A549 (cell line): ENCODE data around the gene ASB2. TPM values are rescaled to one million over a fixed set of nuclear protein-coding genes. Genes with fewer than 3 reads are reported as not detected.

Source experiments
- ATAC-seq, 2 experiments: fragments of 200-7000 bp in 1 of 2; fragments of >200 bp in 1 of 2; cut with Nextera tagmentation in 1 of 2; cut with Tn5 transposase in 1 of 2; 3 replicates each; pipeline versions ENCODE4 v1.8.0 to v1.9.1; 2018 to 2020; ENCODE audit warnings: mild to moderate bottlenecking in 1 of 2, moderate library complexity in 1 of 2
- CTCF ChIA-PET: fragments of 300-600 bp; sonication (Branson Sonifier 250); formaldehyde crosslinking; extraction: SDS; loops from one replicate; lab custom pipeline; 2021; ENCODE audit warnings: antibody characterized with exemption, inconsistent platforms; lab: Yijun Ruan, JAX
- POLR2A ChIA-PET: fragments of 350-600 bp; formaldehyde crosslinking; extraction: SDS; loops from one replicate; lab custom pipeline; 2021; ENCODE audit warnings: antibody characterized with exemption, inconsistent platforms; lab: Yijun Ruan, JAX
- DNase-seq, 2 experiments: peaks; one replicate each; pipeline versions ENCODE4 v3.0.0 to v3.0.0-alpha.2; 2011 to 2016; ENCODE audit warnings: low read depth in 1 of 2, low spot score in 1 of 2
- FAIRE-seq: peaks from 2 replicates; lab custom pipeline; 2011; peaks lifted over from hg19 to GRCh38; lab: Jason Lieb, UNC
- H3K27ac ChIP-seq, 2 experiments: fragments of >200 bp; sonication (Bioruptor Twin); formaldehyde crosslinking; 3 replicates each; pipeline ENCODE4 v1.5.1; 2016 to 2017
- H3K4me1 ChIP-seq: fragments of >200 bp; sonication (Bioruptor Twin); formaldehyde crosslinking; 3 replicates; pipeline ENCODE4 v1.6.1; 2016
- H3K4me2 ChIP-seq: fragments of >200 bp; sonication (Bioruptor Twin); formaldehyde crosslinking; 3 replicates; pipeline ENCODE4 v1.6.1; 2016
- H3K4me3 ChIP-seq: fragments of >200 bp; sonication (Bioruptor Twin); formaldehyde crosslinking; 3 replicates; pipeline ENCODE4 v1.5.1; 2016
- H3K9me3 ChIP-seq: fragments of >200 bp; sonication (Bioruptor Twin); formaldehyde crosslinking; 3 replicates; pipeline ENCODE4 v1.6.1; 2016
- ATOH8 ChIP-seq: fragments of 250-450 bp; sonication (Bioruptor Pico); IDR thresholded peaks from 2 replicates; pipeline ENCODE4 v1.5.0; 2020; ENCODE audit warnings: low read depth, mild to moderate bottlenecking, moderate library complexity
- BCL3 ChIP-seq: fragments of >200 bp; sonication (Bioruptor Twin); formaldehyde crosslinking; IDR thresholded peaks from 3 replicates; pipeline ENCODE4 v1.6.1; 2016
- BHLHE40 ChIP-seq: IDR thresholded peaks from 2 replicates; pipeline ENCODE4 v1.6.1; 2012; ENCODE audit warnings: low read depth, low read length, inconsistent platforms
- CBX2 ChIP-seq: fragments of 200-600 bp; sonication (generic); IDR thresholded peaks from 2 replicates; pipeline ENCODE4 v1.6.1; 2016; ENCODE audit warnings: low read depth, mild to moderate bottlenecking, borderline replicate concordance
- CBX8 ChIP-seq: fragments of 200-600 bp; sonication (generic); IDR thresholded peaks from 2 replicates; pipeline ENCODE4 v1.6.1; 2016
- CEBPB ChIP-seq, 2 experiments: fragments of >200 bp in 1 of 2; sonication (Bioruptor Twin) in 1 of 2; formaldehyde crosslinking in 1 of 2; IDR thresholded peaks; 2 replicates each; pipeline ENCODE4 v1.6.1; 2012 to 2016
- ELK1 ChIP-seq: fragments of 150-350 bp; IDR thresholded peaks from 2 replicates; pipeline ENCODE4 v1.6.1; 2014; ENCODE audit warnings: low read depth, mild to moderate bottlenecking, low read length
- FOSL2 ChIP-seq, 2 experiments: fragments of 450-650 bp in 1 of 2; fragments of >200 bp in 1 of 2; sonication (Bioruptor Twin) in 1 of 2; formaldehyde crosslinking; IDR thresholded peaks; 2 replicates each; pipeline versions ENCODE4 v1.5.0 to v1.6.1; 2016 to 2020; ENCODE audit warnings: mild to moderate bottlenecking in 1 of 2, moderate library complexity in 1 of 2
- HEYL ChIP-seq: fragments of 250-450 bp; sonication (Bioruptor Pico); IDR thresholded peaks from 2 replicates; pipeline ENCODE4 v1.8.0; 2021; ENCODE audit warnings: mild to moderate bottlenecking, moderate library complexity
- JUNB ChIP-seq: fragments of >200 bp; sonication (Bioruptor Twin); formaldehyde crosslinking; IDR thresholded peaks from 2 replicates; pipeline ENCODE4 v1.6.1; 2016
- KDM5A ChIP-seq: fragments of 200-600 bp; sonication (generic); IDR thresholded peaks from 2 replicates; pipeline ENCODE4 v1.6.1; 2016; ENCODE audit warnings: antibody characterized with exemption, mild to moderate bottlenecking
- MAFK ChIP-seq: fragments of 450-650 bp; IDR thresholded peaks from 2 replicates; pipeline ENCODE4 v1.6.1; 2014; ENCODE audit not compliant: partially characterized antibody
- MAX ChIP-seq: IDR thresholded peaks from 2 replicates; pipeline ENCODE4 v1.6.1; 2012
- MYC ChIP-seq: IDR thresholded peaks from 2 replicates; pipeline ENCODE4 v1.6.1; 2012; ENCODE audit warnings: mild to moderate bottlenecking, inconsistent platforms, low read length, improper control_type of control experiment, borderline replicate concordance
- NPAS2 ChIP-seq: fragments of 250-450 bp; sonication (Bioruptor Pico); IDR thresholded peaks from 2 replicates; pipeline ENCODE4 v1.8.0; 2022; ENCODE audit warnings: mild to moderate bottlenecking, moderate library complexity, borderline replicate concordance
- NR3C1 ChIP-seq: fragments of >200 bp; sonication (Bioruptor Twin); formaldehyde crosslinking; IDR thresholded peaks from 3 replicates; pipeline ENCODE4 v1.6.1; 2017
- PBX3 ChIP-seq: IDR thresholded peaks from 2 replicates; pipeline ENCODE4 v1.6.1; 2012
- PHF8 ChIP-seq: fragments of 200-600 bp; sonication (generic); IDR thresholded peaks from 2 replicates; pipeline ENCODE4 v1.6.1; 2016; ENCODE audit warnings: low read depth, mild to moderate bottlenecking, antibody characterized with exemption, moderate library complexity, borderline replicate concordance
- RAD21 ChIP-seq, 2 experiments: fragments of >200 bp in 1 of 2; sonication (Bioruptor Twin) in 1 of 2; formaldehyde crosslinking in 1 of 2; IDR thresholded peaks in 1 of 2; conservative IDR thresholded peaks in 1 of 2; 2 replicates in 1 of 2; 3 replicates in 1 of 2; pipeline ENCODE4 v1.6.1; 2012 to 2018; ENCODE audit warnings: inconsistent platforms in 1 of 2
- RARB ChIP-seq: fragments of 250-450 bp; sonication (Bioruptor Pico); IDR thresholded peaks from 2 replicates; pipeline ENCODE4 v1.8.0; 2021; ENCODE audit warnings: mild to moderate bottlenecking, moderate library complexity
- RCOR1 ChIP-seq: fragments of 150-350 bp; IDR thresholded peaks from 2 replicates; pipeline ENCODE4 v1.6.1; 2014; ENCODE audit warnings: antibody characterized with exemption, low read length, low read depth
- RNF2 ChIP-seq: fragments of 200-600 bp; sonication (generic); IDR thresholded peaks from 2 replicates; pipeline ENCODE4 v1.6.1; 2016; ENCODE audit warnings: low read depth, mild to moderate bottlenecking, antibody characterized with exemption, moderate library complexity, borderline replicate concordance
- SMC3 ChIP-seq: fragments of >200 bp; sonication (Bioruptor Twin); formaldehyde crosslinking; IDR thresholded peaks from 3 replicates; pipeline ENCODE4 v1.6.1; 2018; ENCODE audit warnings: inconsistent platforms
- ZNF302 ChIP-seq: fragments of 250-450 bp; sonication (Bioruptor Pico); IDR thresholded peaks from 2 replicates; pipeline ENCODE4 v1.9.0; 2021; ENCODE audit warnings: inconsistent platforms, mild to moderate bottlenecking, moderate library complexity
- WGBS: methylation state at CpG from one replicate; pipeline ENCODE4 v1.1.6; 2017; ENCODE audit errors: missing lambda C conversion rate; 5-methylcytosine and 5-hydroxymethylcytosine counted together
- polyA plus RNA-seq, 4 experiments: library from polyadenylated mRNA; depleted of rRNA in 3 of 4; stranded (reverse); fragments of >200 nt; fragmentation: RNase III in 1 of 4; extraction: RNeasy Plus Mini Kit Qiagen cat#74134 plus additional on column Dnase treatment in 1 of 4; gene quantifications; 2 replicates in 3 of 4; 3 replicates in 1 of 4; pipeline ENCODE4 v1.2.3, GENCODE V29; 2011 to 2017

Gene ASB2
- polyA plus RNA-seq, 2 of the 4 experiments (the other 2 are of a cell fraction) = 0.03 to 0.10 TPM

GRCh38 chr14:93901813-93902212, 74.6 kb downstream of the ASB2 start (continued):
- no peak for TF ChIP-seq FOSL2 (IDR thresholded peaks at IDR 0.05)
- TF ChIP-seq FOSL2 (CRISPR knock-in tag; IDR thresholded peaks at IDR 0.05) = no peak

- FAIRE-seq = no peak
- Histone ChIP-seq H3K9me3 (no peaks in the 10 kb centered on the region), H3K27ac (no peak overlapping the region), H3K4me3 (no peak overlapping the region), H3K4me2 (no peak overlapping the region), H3K4me1 (no peaks in the 10 kb centered on the region)
- no peak for TF ChIP-seq CBX8
- ChIA-PET CTCF (interaction anchor here (1.1 to 3.2 kb wide), 6 partner anchors 9 to 244 kb away, joined by 3 to 14 read pairs (median 4); no protein-coding TSS in a partner anchor), POLR2A (no interaction called here)
- WGBS = 56% methylated on average over 5 of the region's 5 CpGs
- no peak; a peak in 1 of 6 replicates for ATAC-seq
- no peak for DNase-seq
Observed at GRCh38 chr14:93898731-93899130, 77.6 kb downstream of the ASB2 start.

- H3K9me3 ChIP-seq = no peaks in the 10 kb centered on the region
- ChIA-PET POLR2A (no interaction called here), CTCF (interaction anchor here (1.1 to 3.2 kb wide), 5 partner anchors 10 to 243 kb away, joined by 3 to 14 read pairs (median 4); no protein-coding TSS in a partner anchor)
- no peak for DNase-seq
- ATAC-seq = no peak
- H3K27ac ChIP-seq = no peak overlapping the region
- TF ChIP-seq RAD21 (conservative IDR thresholded peaks at IDR 0.05 in 1 of 2, IDR thresholded peaks at IDR 0.05 in 1 of 2) = no peak
- TF ChIP-seq BCL3 = no peak
- TF ChIP-seq NR3C1 = no peak
- TF ChIP-seq MAX = no peak
- TF ChIP-seq CEBPB (IDR thresholded peaks at IDR 0.05) = no peak
- TF ChIP-seq MAFK = no peak
- TF ChIP-seq BHLHE40 = no peak
- no peak for TF ChIP-seq ELK1
- TF ChIP-seq KDM5A = no peak
- no peak for TF ChIP-seq RNF2
- no peak for TF ChIP-seq JUNB
- no peak for TF ChIP-seq ZNF302 (CRISPR knock-in tag)
- TF ChIP-seq, all 56 proteins: peak for 0
- 64% methylated on average over 12 of the region's 15 CpGs for WGBS
- Histone ChIP-seq H3K4me3 (no peak overlapping the region), H3K4me1 (no peaks in the 10 kb centered on the region), H3K4me2 (no peak overlapping the region)
- no peak for FAIRE-seq
Observed at GRCh38 chr14:93898081-93898611, 78.2 kb downstream of the ASB2 start.

- Histone ChIP-seq H3K4me1 (no peaks in the 10 kb centered on the region), H3K4me3 (no peak overlapping the region), H3K27ac (no peak overlapping the region), H3K9me3 (no peaks in the 10 kb centered on the region)
- POLR2A ChIA-PET = no interaction called here
- FAIRE-seq (no peak), ATAC-seq (no peak), DNase-seq (no peak)
- 40% methylated on average over 5 of the region's 5 CpGs for WGBS
- CTCF ChIA-PET = interaction anchor here (0.7 to 3.2 kb wide), 4 partner anchors 23 to 242 kb away, joined by 3 to 14 read pairs (median 4); no protein-coding TSS in a partner anchor
- TF ChIP-seq RCOR1 (no peak), SMC3 (no peak), MYC (no peak), PBX3 (no peak), HEYL (CRISPR knock-in tag) (no peak), RARB (CRISPR knock-in tag) (no peak), CBX2 (no peak), MAFK (no peak), NPAS2 (CRISPR knock-in tag) (no peak), BHLHE40 (no peak), PHF8 (no peak), KDM5A (no peak), ATOH8 (no peak)
- TF ChIP-seq, all 56 proteins: peak for 0
- no peak overlapping the region for H3K4me2 ChIP-seq
Observed at GRCh38 chr14:93897476-93897845, 78.9 kb downstream of the ASB2 start.
